Prostate gland (tissue), 2 donors: ENCODE data around the gene OR51I2. TPM values are rescaled to one million over a fixed set of nuclear protein-coding genes. Genes with fewer than 3 reads are reported as not detected.

Source experiments
- DNase-seq: peaks from one replicate; pipeline ENCODE4 v3.0.0-alpha.2; 2019; ENCODE audit warnings: low spot score
- H3K27ac ChIP-seq, 2 donors: fragments of 200-600 bp; sonication (generic); 2 replicates each; pipeline ENCODE4 v1.5.1; 2017 to 2019
- H3K27me3 ChIP-seq: fragments of 200-600 bp; sonication (generic); replicated peaks from 2 replicates; pipeline ENCODE4 v1.5.1; 2019; ENCODE audit not compliant: insufficient read depth
- H3K36me3 ChIP-seq, 2 donors: fragments of 200-600 bp; sonication (generic); 1 replicate in 1 of 2; 2 replicates in 1 of 2; pipeline versions ENCODE4 v1.5.1 to v1.8.1; 2017 to 2019
- H3K4me1 ChIP-seq: fragments of 200-600 bp; sonication (generic); replicated peaks from 2 replicates; pipeline ENCODE4 v1.5.1; 2019
- H3K4me3 ChIP-seq, 2 donors: fragments of 200-600 bp; sonication (generic); 2 replicates each; pipeline ENCODE4 v1.5.1; 2017 to 2019
- H3K9me3 ChIP-seq: fragments of 200-600 bp; sonication (generic); 2 replicates; pipeline ENCODE4 v1.5.1; 2017
- CTCF ChIP-seq, 4 experiments: fragments of 200-600 bp in 2 of 4; fragments of 450-650 bp in 2 of 4; sonication (generic) in 2 of 4; IDR thresholded peaks; 1 replicate in 3 of 4; 2 replicates in 1 of 4; pipeline ENCODE4 v1.5.1; 2016 to 2019; ENCODE audit warnings: antibody characterized with exemption in 4 of 4, mild to moderate bottlenecking in 2 of 4, moderate library complexity in 2 of 4
- POLR2A ChIP-seq: fragments of 450-650 bp; IDR thresholded peaks from one replicate; pipeline ENCODE4 v1.6.1; 2016; ENCODE audit warnings: antibody characterized with exemption, mild to moderate bottlenecking
- POLR2AphosphoS5 ChIP-seq: sonication (generic); formaldehyde crosslinking; IDR thresholded peaks from one replicate; pipeline ENCODE4 v1.6.1; 2017; ENCODE audit warnings: antibody characterized with exemption
- WGBS: methylation state at CpG from one replicate; pipeline ENCODE4 v1.1.5; 2018; 5-methylcytosine and 5-hydroxymethylcytosine counted together
- intact Hi-C: fragments of 100-400 bp; cut with DNase I; formaldehyde crosslinking; loops from one replicate; pipeline ENCODE4 v1.14.2; 2022
- total RNA-seq, 2 donors: library from RNA; depleted of rRNA; stranded (reverse); fragments of >200 nt; gene quantifications; one replicate each; pipeline ENCODE4 v1.1.0, GENCODE V29; 2016

Gene OR51I2
- total RNA-seq = not detected

GRCh38 chr11:5449023-5449422 is at the start of gene OR51I2:
OR51I2 (plus strand) TSS chr11:5449323; CDS start chr11:5453489, 4,166 bp downstream.
- intact Hi-C loops = no loop called here
- Histone ChIP-seq H3K4me1 (no peaks in the 10 kb centered on the region), H3K27ac (no peak within 1 kb of the TSS), H3K36me3 (no peaks in the 10 kb centered on the region), H3K27me3 (no peaks in the 10 kb centered on the region), H3K9me3 (no peaks in the 10 kb centered on the region), H3K4me3 (no peak within 1 kb of the TSS)
- TF ChIP-seq CTCF (IDR thresholded peaks at IDR 0.05) (no peak), POLR2A (no peak), POLR2AphosphoS5 (no peak)
- 100% methylated on average over 2 of the region's 2 CpGs for WGBS
- no peak for DNase-seq

- Histone ChIP-seq H3K27me3 (no peaks in the 10 kb centered on the region), H3K9me3 (no peaks in the 10 kb centered on the region), H3K36me3 (no peaks in the 10 kb centered on the region), H3K4me3 (no peak overlapping the region), H3K27ac (no peak overlapping the region), H3K4me1 (no peaks in the 10 kb centered on the region)
- intact Hi-C loops = no loop called here
- DNase-seq = no peak
- TF ChIP-seq CTCF (IDR thresholded peaks at IDR 0.05) (no peak), POLR2A (no peak), POLR2AphosphoS5 (no peak)
Measured at GRCh38 chr11:5405173-5405572, 44.0 kb upstream of the OR51I2 start.

- intact Hi-C loops = no loop called here
- H3K4me1 ChIP-seq = no peaks in the 10 kb centered on the region
- H3K27me3 ChIP-seq = no peaks in the 10 kb centered on the region
- 72% methylated on average over 5 of the region's 5 CpGs for WGBS
- H3K4me3 ChIP-seq = no peak overlapping the region
- no peak overlapping the region for H3K27ac ChIP-seq
- DNase-seq = no peak
- TF ChIP-seq CTCF (IDR thresholded peaks at IDR 0.05) (no peak), POLR2AphosphoS5 (no peak), POLR2A (no peak)
- no peaks in the 10 kb centered on the region for H3K9me3 ChIP-seq
- no peaks in the 10 kb centered on the region for H3K36me3 ChIP-seq
Measured at GRCh38 chr11:5420993-5421392, 28.1 kb upstream of the OR51I2 start.

- no peaks in the 10 kb centered on the region for H3K9me3 ChIP-seq
- DNase-seq = no peak
- H3K4me1 ChIP-seq = no peaks in the 10 kb centered on the region
- no peak within 1 kb of the TSS for H3K4me3 ChIP-seq
- H3K36me3 ChIP-seq = no peaks in the 10 kb centered on the region
- WGBS = 86% methylated on average over 1 of the region's 1 CpG
- H3K27me3 ChIP-seq = no peaks in the 10 kb centered on the region
- TF ChIP-seq CTCF (IDR thresholded peaks at IDR 0.05) (no peak), POLR2A (no peak), POLR2AphosphoS5 (no peak)
- intact Hi-C loops = no loop called here
- H3K27ac ChIP-seq = no peak within 1 kb of the TSS
Measured at GRCh38 chr11:5421811-5422210, 27.3 kb upstream of the OR51I2 start, which contains the start of gene OR51Q1. OR51Q1 (plus strand) TSS chr11:5422111; CDS start chr11:5422201, 90 bp downstream.

- no peaks in the 10 kb centered on the region for H3K4me1 ChIP-seq
- H3K36me3 ChIP-seq = no peaks in the 10 kb centered on the region
- TF ChIP-seq CTCF (IDR thresholded peaks at IDR 0.05) (no peak), POLR2A (no peak), POLR2AphosphoS5 (no peak)
- H3K9me3 ChIP-seq = no peaks in the 10 kb centered on the region
- intact Hi-C loops = no loop called here
- 37% methylated on average over 3 of the region's 3 CpGs for WGBS
- no peak for DNase-seq
- H3K27ac ChIP-seq = no peak overlapping the region
- no peak overlapping the region for H3K4me3 ChIP-seq
- no peaks in the 10 kb centered on the region for H3K27me3 ChIP-seq
Measured at GRCh38 chr11:5423131-5423530, 26.0 kb upstream of the OR51I2 start.
